GM23338 (cell line): Measurements from ENCODE around the gene SUSD3. TPM values are rescaled to one million over a fixed set of nuclear protein-coding genes. Genes with fewer than 3 reads are reported as not detected.

Experiments
- ATAC-seq: fragments of 200-7000 bp; cut with Tn5 transposase; 3 replicates; pipeline ENCODE4 v1.9.1; 2020
- DNase-seq: peaks from one replicate; pipeline ENCODE4 v3.0.0-alpha.2; 2015; ENCODE audit warnings: low spot score
- H2AFZ ChIP-seq: fragments of 200-600 bp; sonication (generic); 2 replicates; pipeline ENCODE4 v1.8.0; 2016; ENCODE audit warnings: antibody characterized with exemption, mild to moderate bottlenecking, moderate library complexity
- H3F3A ChIP-seq: fragments of 200-600 bp; sonication (generic); replicated peaks from 2 replicates; pipeline ENCODE4 v1.8.0; 2017; ENCODE audit warnings: antibody characterized with exemption, mixed run types, low read depth
- H3K27ac ChIP-seq: fragments of 200-600 bp; sonication (generic); 2 replicates; pipeline ENCODE4 v1.6.1; 2016; ENCODE audit warnings: low read depth
- H3K27me3 ChIP-seq: fragments of 200-600 bp; sonication (generic); 2 replicates; pipeline ENCODE4 v1.8.0; 2016; ENCODE audit warnings: mild to moderate bottlenecking, mixed run types, moderate library complexity; ENCODE audit not compliant: insufficient read depth
- H3K36me3 ChIP-seq: fragments of 200-600 bp; sonication (generic); 2 replicates; pipeline ENCODE4 v1.8.0; 2016; ENCODE audit warnings: mild to moderate bottlenecking; ENCODE audit not compliant: insufficient read depth
- H3K4me1 ChIP-seq: fragments of 200-600 bp; sonication (generic); 2 replicates; pipeline ENCODE4 v1.8.0; 2016; ENCODE audit warnings: mild to moderate bottlenecking, moderate library complexity; ENCODE audit not compliant: insufficient read depth
- H3K4me2 ChIP-seq: fragments of 200-600 bp; sonication (generic); 2 replicates; pipeline ENCODE4 v1.7.1; 2017; ENCODE audit warnings: mixed run types
- H3K4me3 ChIP-seq: fragments of 200-600 bp; sonication (generic); 2 replicates; pipeline ENCODE4 v1.6.1; 2016; ENCODE audit warnings: mixed run types
- H3K79me2 ChIP-seq: fragments of 200-600 bp; sonication (generic); replicated peaks from 2 replicates; pipeline ENCODE4 v1.8.0; 2017; ENCODE audit warnings: mild to moderate bottlenecking; ENCODE audit not compliant: insufficient read depth
- H3K9me2 ChIP-seq: fragments of 200-600 bp; sonication (generic); 2 replicates; pipeline ENCODE4 v1.8.0; 2017; ENCODE audit not compliant: insufficient read depth
- H4K20me1 ChIP-seq: fragments of 200-600 bp; sonication (generic); replicated peaks from 2 replicates; pipeline ENCODE4 v1.8.0; 2017; ENCODE audit warnings: mild to moderate bottlenecking; ENCODE audit not compliant: insufficient read depth
- H3K27ac Mint-ChIP-seq: 2 replicates; pipeline ENCODE4 v1.8.0; 2020; ENCODE audit warnings: inconsistent platforms, mild to moderate bottlenecking, moderate library complexity, mixed read lengths
- H3K27me3 Mint-ChIP-seq: 3 replicates; pipeline ENCODE4 v1.8.0; 2022; ENCODE audit warnings: low read depth, mild to moderate bottlenecking, moderate library complexity, mixed read lengths, inconsistent platforms; ENCODE audit not compliant: insufficient read depth, poor library complexity
- H3K36me3 Mint-ChIP-seq: 3 replicates; pipeline ENCODE4 v1.8.0; 2021; ENCODE audit warnings: low read depth, mild to moderate bottlenecking, inconsistent platforms, moderate library complexity, mixed read lengths
- H3K4me1 Mint-ChIP-seq: 3 replicates; pipeline ENCODE4 v1.8.0; 2020; ENCODE audit warnings: mild to moderate bottlenecking, inconsistent platforms, mixed read lengths
- H3K4me3 Mint-ChIP-seq: 3 replicates; pipeline ENCODE4 v1.8.0; 2021; ENCODE audit warnings: moderate library complexity, mild to moderate bottlenecking, inconsistent platforms, mixed read lengths
- H3K9me3 Mint-ChIP-seq: 3 replicates; pipeline ENCODE4 v1.8.0; 2020; ENCODE audit warnings: moderate library complexity, mild to moderate bottlenecking, inconsistent platforms, mixed read lengths
- CREB1 ChIP-seq: fragments of 250-450 bp; sonication (Bioruptor Pico); IDR thresholded peaks from 2 replicates; pipeline ENCODE4 v1.5.0; 2020; ENCODE audit warnings: low read depth, mild to moderate bottlenecking, moderate library complexity
- CTCF ChIP-seq, 2 experiments: fragments of 200-600 bp in 1 of 2; sonication (generic) in 1 of 2; conservative IDR thresholded peaks; 2 replicates each; pipeline versions ENCODE4 v1.5.1 to v1.6.1; 2016 to 2017; ENCODE audit warnings: antibody characterized with exemption in 2 of 2, low read depth in 2 of 2, mild to moderate bottlenecking in 2 of 2, moderate library complexity in 1 of 2
- ETS1 ChIP-seq: IDR thresholded peaks from 2 replicates; pipeline ENCODE4 v1.6.1; 2016; ENCODE audit warnings: antibody characterized with exemption
- EZH2phosphoT487 ChIP-seq: fragments of 200-600 bp; sonication (generic); IDR thresholded peaks from one replicate; pipeline ENCODE4 v1.8.1; 2018; ENCODE audit warnings: antibody characterized with exemption; ENCODE audit not compliant: unreplicated experiment
- JUNB ChIP-seq: IDR thresholded peaks from one replicate; pipeline ENCODE4 v1.6.1; 2016; ENCODE audit warnings: antibody characterized with exemption; ENCODE audit not compliant: unreplicated experiment
- POLR2AphosphoS5 ChIP-seq: IDR thresholded peaks from 2 replicates; pipeline ENCODE4 v1.6.1; 2016; ENCODE audit warnings: antibody characterized with exemption, low read depth
- REST ChIP-seq: IDR thresholded peaks from one replicate; pipeline ENCODE4 v1.6.1; 2018; ENCODE audit warnings: antibody characterized with exemption; ENCODE audit not compliant: unreplicated experiment
- STAT1 ChIP-seq: IDR thresholded peaks from one replicate; pipeline ENCODE4 v1.6.1; 2016; ENCODE audit warnings: antibody characterized with exemption; ENCODE audit not compliant: unreplicated experiment
- ZNF114 ChIP-seq: fragments of 250-450 bp; sonication (Bioruptor Pico); IDR thresholded peaks from 2 replicates; pipeline ENCODE4 v1.5.0; 2020; ENCODE audit warnings: mild to moderate bottlenecking, moderate library complexity
- ZNF331 ChIP-seq: fragments of 250-450 bp; sonication (Bioruptor Pico); IDR thresholded peaks from 2 replicates; pipeline ENCODE4 v1.5.0; 2020; ENCODE audit warnings: low read depth, mild to moderate bottlenecking, moderate library complexity
- ZNF462 ChIP-seq: fragments of 250-450 bp; sonication (Bioruptor Pico); IDR thresholded peaks from 2 replicates; pipeline ENCODE4 v1.5.0; 2020; ENCODE audit warnings: mild to moderate bottlenecking, moderate library complexity
- polyA plus RNA-seq: library from polyadenylated mRNA; unstranded; fragments of >200 nt; fragmentation: Nextera tagmentation; extraction: Ambion mirVana; gene quantifications from 2 replicates; pipeline ENCODE4 v1.2.1, GENCODE V29; 2016
- total RNA-seq: library from RNA; depleted of rRNA; stranded (reverse); fragments of >200 nt; shearing (Covaris generic); gene quantifications from 2 replicates; pipeline ENCODE4 v1.2.3, GENCODE V29; 2014

SUSD3 gene
- total and polyA plus RNA-seq, 2 experiments from 2014 or later: 6.9 to 20.1 TPM

- no peak for TF ChIP-seq ETS1
- no peak for TF ChIP-seq POLR2AphosphoS5
- TF ChIP-seq STAT1: no peak
- TF ChIP-seq ZNF462 (CRISPR knock-in tag): no peak
Measured at GRCh38 chr9:93110311-93110855, 51.9 kb downstream of the SUSD3 start (continued).

GRCh38 chr9:93111001-93111370, 52.5 kb downstream of the SUSD3 start:
- no peak overlapping the region for H3K27ac ChIP-seq
- no peaks in the 10 kb centered on the region for H3K4me1 ChIP-seq
- Mint-ChIP-seq H3K27me3 (peaks cover 6% of the 10 kb centered on the region), H3K9me3 (no peaks in the 10 kb centered on the region; the same call in 2 of the 3 replicates), H3K4me1 (peaks cover 8% of the 10 kb centered on the region), H3K27ac (no peak overlapping the region), H3K4me3 (no peak overlapping the region; the same call in 2 of the 3 replicates), H3K36me3 (peaks cover 4% of the 10 kb centered on the region; the same call in 1 of the 3 replicates)
- peaks cover 2% of the 10 kb centered on the region; the same call in 1 of the 2 replicates for H3K79me2 ChIP-seq
- H3K27me3 ChIP-seq: no peaks in the 10 kb centered on the region
- H3K9me2 ChIP-seq: no peaks in the 10 kb centered on the region
- ATAC-seq (no peak), DNase-seq (no peak)
- no peaks in the 10 kb centered on the region for H3K36me3 ChIP-seq
- peaks cover 8% of the 10 kb centered on the region; the same call in 1 of the 2 replicates for H4K20me1 ChIP-seq
- H2AFZ ChIP-seq: no peak overlapping the region
- H3K4me2 ChIP-seq: no peak overlapping the region
- no peaks in the 10 kb centered on the region for H3F3A ChIP-seq
- H3K4me3 ChIP-seq: no peak overlapping the region
- TF ChIP-seq CREB1 (CRISPR knock-in tag) (no peak), POLR2AphosphoS5 (no peak), EZH2phosphoT487 (no peak), JUNB (no peak), ZNF331 (CRISPR knock-in tag) (no peak), ZNF114 (CRISPR knock-in tag) (no peak), ETS1 (no peak), REST (no peak), CTCF (conservative IDR thresholded peaks at IDR 0.05; ENCODE audit: low read depth in 2 of 2) (no peak)
